ENCODE results near the gene HAL. TPM values are rescaled to one million over a fixed set of nuclear protein-coding genes. Genes with fewer than 3 reads are reported as not detected.

HAL gene
- total and polyA plus RNA-seq, 2 of the 4 experiments (the other 2 are of a cell fraction) = under 0.01 to 0.02 TPM

DNA sequence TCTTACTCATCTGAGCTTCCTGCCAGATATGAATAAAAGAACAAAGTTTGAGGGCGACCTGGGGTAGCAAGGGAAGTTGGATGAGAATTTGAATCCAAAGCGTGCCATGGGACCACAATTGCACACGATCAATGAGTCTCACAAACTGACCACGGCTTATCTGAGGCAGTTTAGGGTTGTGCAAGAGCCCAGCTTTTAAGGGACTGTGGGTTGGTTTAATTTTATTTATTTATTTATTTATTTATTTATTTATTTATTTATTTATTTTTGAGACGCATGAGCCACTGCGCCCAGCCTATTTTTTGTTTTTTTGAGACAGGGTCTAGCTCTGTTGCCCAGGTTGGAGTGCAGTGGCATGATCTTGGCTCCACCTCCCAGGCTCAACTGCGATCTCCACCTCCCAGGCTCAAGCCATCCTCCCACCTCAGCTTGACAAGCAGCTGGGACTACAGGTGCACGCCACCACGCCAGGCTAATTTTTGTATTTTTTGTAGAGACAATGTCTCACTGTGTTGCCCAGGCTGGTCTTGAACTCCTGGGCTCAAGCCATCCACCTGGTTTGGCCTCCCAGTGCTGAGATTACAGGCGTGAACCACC, 51.9 kb downstream of the HAL start:
- no peak for ATAC-seq (ENCODE audit: low read depth)
- Histone ChIP-seq H3K79me1 (ENCODE audit: low read depth in 1 of 2, low read length in 2 of 2) (no peaks in the 10 kb centered on the region), H4K91ac (ENCODE audit: insufficient read depth, low read depth, low read length) (no peak overlapping the region), H2BK5ac (ENCODE audit: low read depth, low read length, poor library complexity, severe bottlenecking) (no peak overlapping the region), H2BK120ac (ENCODE audit: low read depth, low read length) (no peak overlapping the region), H3K9me1 (ENCODE audit: insufficient read depth, low read length) (no peaks in the 10 kb centered on the region), H3K23ac (ENCODE audit: low read depth, low read length) (no peak overlapping the region), H3K36me3 (ENCODE audit: control insufficient read depth, insufficient read depth, low read length) (no peaks in the 10 kb centered on the region), H3K9ac (ENCODE audit: low read depth, low read length) (no peak overlapping the region), H4K20me1 (ENCODE audit: insufficient read depth, low read length) (no peaks in the 10 kb centered on the region), H2BK20ac (ENCODE audit: low read depth, low read length) (no peak overlapping the region), H3K14ac (replicated peaks; ENCODE audit: low read depth, low read length) (no peak overlapping the region), H2BK15ac (ENCODE audit: low read depth, low read length) (no peak overlapping the region), H3K4ac (ENCODE audit: low read depth, low read length) (no peak overlapping the region), H3K4me1 (ENCODE audit: control insufficient read depth, insufficient read depth, low read length) (peaks cover 2% of the 10 kb centered on the region; the same call in 1 of the 2 replicates), H4K5ac (ENCODE audit: low read depth, low read length) (no peak overlapping the region), H3K9me3 (ENCODE audit: control insufficient read depth, insufficient read depth, low read length) (no peaks in the 10 kb centered on the region), H2AK5ac (ENCODE audit: low read depth, low read length) (no peak overlapping the region), H3K4me2 (ENCODE audit: low read depth, low read length) (no peak overlapping the region), H3K4me3 (ENCODE audit: insufficient read depth, low read depth, low read length) (no peak overlapping the region), H4K8ac (ENCODE audit: low read depth in 2 of 2, low read length in 2 of 2) (no peak overlapping the region), H2AK9ac (replicated peaks; ENCODE audit: low read depth, low read length, poor library complexity) (no peak overlapping the region), H3K56ac (ENCODE audit: extremely low read depth, insufficient read depth, low read length) (no peak overlapping the region), H3K18ac (ENCODE audit: low read depth, low read length) (no peak overlapping the region), H3K27me3 (ENCODE audit: control insufficient read depth, insufficient read depth, low read length) (peaks cover 5% of the 10 kb centered on the region), H3K27ac (ENCODE audit: insufficient read depth, low read length) (no peak overlapping the region), H2AFZ (replicated peaks; ENCODE audit: low read length, poor library complexity) (no peak overlapping the region)
- no TSS peak for BruUV-seq (replicated peaks)
- dilution Hi-C loops (cut with HindIII; ENCODE audit: low sequenced_read_pairs, unreplicated experiment) = no loop called here
- WGBS, 2 experiments (ENCODE audit: extremely low coverage in 2 of 2, insufficient read length in 1 of 2) = no CpG with 5 or more reads among the region's 10 CpGs
- in situ Hi-C loops (cut with MboI; ENCODE audit: low sequenced_read_pairs) = no loop called here
- DNase-seq = no peak
- TF ChIP-seq NFE2L2 (IDR thresholded peaks at IDR 0.05; ENCODE audit: low read depth, low read length) (no peak), RFX5 (IDR thresholded peaks at IDR 0.05; ENCODE audit: low read depth, low read length) (no peak), RAD21 (IDR thresholded peaks at IDR 0.05; ENCODE audit: low read length) (no peak), MXI1 (IDR thresholded peaks at IDR 0.05; ENCODE audit: borderline replicate concordance, low read depth, low read length) (no peak), MAZ (IDR thresholded peaks at IDR 0.05; ENCODE audit: borderline replicate concordance, low read depth, low read length) (no peak), CEBPB (IDR thresholded peaks at IDR 0.05; ENCODE audit: low read depth, low read length) (no peak), CHD1 (IDR thresholded peaks at IDR 0.05; ENCODE audit: low read depth, low read length) (no peak), FOS (IDR thresholded peaks at IDR 0.05; ENCODE audit: low read depth, low read length) (no peak), RCOR1 (IDR thresholded peaks at IDR 0.05; ENCODE audit: insufficient replicate concordance, low read length) (no peak), MAFK (IDR thresholded peaks at IDR 0.05; ENCODE audit: low read depth, low read length) (no peak), SMC3 (IDR thresholded peaks at IDR 0.05; ENCODE audit: low read depth, low read length) (no peak), BHLHE40 (IDR thresholded peaks at IDR 0.05; ENCODE audit: low read depth, low read length) (no peak), ELK1 (IDR thresholded peaks at IDR 0.05; ENCODE audit: borderline replicate concordance, low read depth, low read length) (no peak), POLR2A (IDR thresholded peaks at IDR 0.05; ENCODE audit: low read depth, low read length) (no peak)
- TF ChIP-seq, protein P1, sequence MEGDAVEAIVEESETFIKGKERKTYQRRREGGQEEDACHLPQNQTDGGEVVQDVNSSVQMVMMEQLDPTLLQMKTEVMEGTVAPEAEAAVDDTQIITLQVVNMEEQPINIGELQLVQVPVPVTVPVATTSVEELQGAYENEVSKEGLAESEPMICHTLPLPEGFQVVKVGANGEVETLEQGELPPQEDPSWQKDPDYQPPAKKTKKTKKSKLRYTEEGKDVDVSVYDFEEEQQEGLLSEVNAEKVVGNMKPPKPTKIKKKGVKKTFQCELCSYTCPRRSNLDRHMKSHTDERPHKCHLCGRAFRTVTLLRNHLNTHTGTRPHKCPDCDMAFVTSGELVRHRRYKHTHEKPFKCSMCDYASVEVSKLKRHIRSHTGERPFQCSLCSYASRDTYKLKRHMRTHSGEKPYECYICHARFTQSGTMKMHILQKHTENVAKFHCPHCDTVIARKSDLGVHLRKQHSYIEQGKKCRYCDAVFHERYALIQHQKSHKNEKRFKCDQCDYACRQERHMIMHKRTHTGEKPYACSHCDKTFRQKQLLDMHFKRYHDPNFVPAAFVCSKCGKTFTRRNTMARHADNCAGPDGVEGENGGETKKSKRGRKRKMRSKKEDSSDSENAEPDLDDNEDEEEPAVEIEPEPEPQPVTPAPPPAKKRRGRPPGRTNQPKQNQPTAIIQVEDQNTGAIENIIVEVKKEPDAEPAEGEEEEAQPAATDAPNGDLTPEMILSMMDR (conservative IDR thresholded peaks at IDR 0.05; ENCODE audit: low read depth, low read length) = no peak
- TF ChIP-seq, protein P2, sequence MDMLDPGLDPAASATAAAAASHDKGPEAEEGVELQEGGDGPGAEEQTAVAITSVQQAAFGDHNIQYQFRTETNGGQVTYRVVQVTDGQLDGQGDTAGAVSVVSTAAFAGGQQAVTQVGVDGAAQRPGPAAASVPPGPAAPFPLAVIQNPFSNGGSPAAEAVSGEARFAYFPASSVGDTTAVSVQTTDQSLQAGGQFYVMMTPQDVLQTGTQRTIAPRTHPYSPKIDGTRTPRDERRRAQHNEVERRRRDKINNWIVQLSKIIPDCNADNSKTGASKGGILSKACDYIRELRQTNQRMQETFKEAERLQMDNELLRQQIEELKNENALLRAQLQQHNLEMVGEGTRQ (IDR thresholded peaks at IDR 0.05; ENCODE audit: low read depth, low read length) = no peak
- intact Hi-C loops (cut with micrococcal nuclease) = no loop called here
- POLR2A ChIA-PET (ENCODE audit: unreplicated experiment) = no interaction called here
- CTCF ChIA-PET = no interaction called here
